GM19324 (cell line): ENCODE measurements around the gene SGTB.
"Not testable (repeated sequence)": the region's sequence is repeated elsewhere in the genome, so short reads cannot be mapped to it uniquely, and the experiment has no call there.

Source experiments
- ATAC-seq: cut with Tn5 transposase; IDR thresholded peaks from one replicate; pipeline ENCODE4 v1.9.1; 2021; ENCODE audit warnings: mild to moderate bottlenecking, moderate library complexity; ENCODE audit not compliant: unreplicated experiment, low FRiP score

Gene SGTB

DNA sequence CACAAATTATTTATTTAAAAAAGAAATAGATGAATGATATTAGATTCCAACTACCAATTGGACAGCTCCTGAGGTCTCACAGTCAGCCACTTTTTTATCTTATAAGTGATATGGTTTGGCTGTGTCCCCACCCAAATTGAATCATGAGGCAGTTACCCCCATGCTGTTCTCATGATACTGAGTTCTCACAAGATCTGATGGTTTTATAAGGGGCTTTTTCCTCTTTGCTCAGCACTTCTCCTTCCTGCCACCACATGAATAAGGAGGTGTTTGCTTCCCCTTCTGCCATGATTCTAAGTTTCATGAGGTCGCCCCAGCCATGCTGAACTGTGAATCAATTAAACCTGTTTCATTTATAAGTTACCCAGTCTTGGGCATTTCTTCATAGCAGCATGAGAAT is 13.0 kb upstream of the SGTB start:
- no peak for ATAC-seq

DNA sequence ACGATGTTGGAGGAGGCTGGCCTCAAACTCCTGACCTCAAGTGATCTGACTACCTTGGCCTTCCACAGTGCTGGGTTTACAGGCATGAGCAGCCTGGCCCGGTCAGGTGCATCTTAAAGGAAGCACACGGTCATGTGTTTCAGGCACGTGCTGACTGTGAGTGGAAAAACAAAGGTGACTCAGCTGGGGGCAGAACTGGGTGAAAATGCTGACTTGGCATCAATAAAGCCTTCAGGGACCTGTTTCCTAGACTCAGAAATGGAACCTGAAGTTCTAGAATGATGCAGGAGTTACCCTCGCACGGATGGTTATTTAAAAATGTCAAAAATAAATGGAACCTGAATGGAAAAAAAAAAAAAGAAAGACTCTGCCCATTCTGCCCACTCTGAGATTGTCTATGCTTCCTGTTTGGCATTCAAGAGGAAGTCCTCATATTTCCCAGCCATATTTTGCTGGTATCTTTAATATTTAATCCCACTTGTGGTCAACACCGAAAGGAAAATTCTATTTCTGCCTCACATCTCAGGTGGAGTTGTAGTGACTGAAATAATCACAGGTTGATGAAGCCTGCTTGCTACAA is 12.4 kb upstream of the SGTB start:
- ATAC-seq = not testable (repeated sequence)

DNA sequence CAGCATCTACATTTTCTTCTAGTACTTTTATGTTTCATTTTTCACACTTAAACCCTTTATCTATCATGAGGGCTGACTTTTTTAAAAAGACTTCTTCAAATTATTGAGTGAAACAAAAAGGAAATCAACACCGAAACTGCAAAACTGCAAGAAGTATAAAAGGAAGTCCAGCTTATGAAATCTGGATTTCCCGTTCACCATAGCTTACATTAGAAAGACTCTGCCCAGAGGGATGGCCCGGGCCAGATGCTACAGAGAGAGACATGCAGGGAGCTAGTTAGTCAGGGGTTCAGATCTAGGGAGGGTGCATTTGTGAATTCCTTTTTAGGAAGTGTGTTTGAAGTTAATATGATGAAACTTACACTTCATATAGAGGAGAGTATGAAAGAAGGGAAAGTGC is 10.1 kb upstream of the SGTB start:
- ATAC-seq = not testable (repeated sequence)

DNA sequence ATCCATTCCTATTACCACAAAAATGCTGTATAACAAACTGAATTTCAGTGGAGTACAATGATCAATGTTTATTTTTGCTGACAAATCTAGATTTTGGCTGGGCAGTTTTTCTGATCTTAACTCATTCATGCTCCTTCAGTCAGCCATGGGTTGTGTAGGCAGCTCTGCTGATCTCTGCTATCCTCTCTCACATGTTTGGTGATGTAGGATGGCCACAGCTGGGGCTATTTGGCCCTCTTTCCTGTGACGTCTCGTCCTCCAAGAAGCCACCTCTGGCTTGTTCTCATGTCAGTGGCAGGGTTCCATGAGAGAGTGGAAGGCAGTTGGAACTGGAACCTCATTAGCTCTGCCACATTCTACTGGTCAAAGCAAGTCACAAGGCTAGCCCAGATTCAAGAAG is 9.0 kb upstream of the SGTB start:
- ATAC-seq = no peak

DNA sequence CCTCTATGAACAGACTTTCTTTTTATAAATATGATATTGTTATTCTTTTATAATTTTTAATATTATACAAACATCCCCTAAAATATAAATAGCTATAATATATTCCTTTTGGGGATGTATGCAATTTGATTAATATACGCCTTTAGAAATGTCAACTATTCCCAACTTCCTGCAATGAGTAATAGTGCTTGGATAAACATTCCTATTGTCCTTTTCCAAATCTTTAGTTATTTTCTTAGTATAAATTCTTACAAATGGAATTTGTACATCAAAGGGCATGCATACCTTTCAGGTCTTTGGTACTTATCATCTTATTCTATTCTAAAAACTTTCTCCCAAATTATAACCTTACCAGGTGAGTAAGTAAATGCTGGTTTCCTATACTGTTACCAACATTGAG is 6.3 kb upstream of the SGTB start:
- ATAC-seq = no peak

DNA sequence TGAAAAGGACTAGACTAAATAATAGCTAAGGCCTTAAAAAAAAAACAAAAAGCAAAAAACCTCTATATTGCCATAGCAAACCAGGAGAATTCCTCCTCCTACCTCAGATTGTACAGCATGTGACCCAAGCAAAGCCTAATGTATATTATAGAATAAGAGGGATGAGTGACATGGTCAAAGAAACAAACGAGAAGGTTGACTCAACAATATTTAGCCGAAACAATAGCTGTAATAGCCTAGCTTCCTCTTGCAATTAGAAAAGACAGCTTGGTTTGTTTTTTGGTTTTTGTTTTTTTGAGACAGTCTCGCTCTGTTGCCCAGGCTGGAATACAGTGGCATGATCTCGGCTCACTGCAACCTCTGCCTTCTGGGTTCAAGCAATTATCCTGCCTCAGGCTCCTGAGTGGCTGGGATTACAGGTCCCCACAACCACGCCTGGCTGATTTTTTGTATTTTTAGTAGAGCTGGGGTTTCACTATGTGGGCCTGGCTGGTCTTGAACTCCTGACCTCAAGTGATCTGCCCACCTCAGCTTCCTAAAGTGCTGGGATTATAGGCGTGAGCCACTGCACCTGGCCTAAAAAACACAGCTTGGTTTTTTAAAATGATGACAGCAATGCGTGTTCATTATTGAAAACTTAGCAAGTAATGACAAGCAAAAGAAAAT is 5.7 kb upstream of the SGTB start:
- no peak for ATAC-seq

DNA sequence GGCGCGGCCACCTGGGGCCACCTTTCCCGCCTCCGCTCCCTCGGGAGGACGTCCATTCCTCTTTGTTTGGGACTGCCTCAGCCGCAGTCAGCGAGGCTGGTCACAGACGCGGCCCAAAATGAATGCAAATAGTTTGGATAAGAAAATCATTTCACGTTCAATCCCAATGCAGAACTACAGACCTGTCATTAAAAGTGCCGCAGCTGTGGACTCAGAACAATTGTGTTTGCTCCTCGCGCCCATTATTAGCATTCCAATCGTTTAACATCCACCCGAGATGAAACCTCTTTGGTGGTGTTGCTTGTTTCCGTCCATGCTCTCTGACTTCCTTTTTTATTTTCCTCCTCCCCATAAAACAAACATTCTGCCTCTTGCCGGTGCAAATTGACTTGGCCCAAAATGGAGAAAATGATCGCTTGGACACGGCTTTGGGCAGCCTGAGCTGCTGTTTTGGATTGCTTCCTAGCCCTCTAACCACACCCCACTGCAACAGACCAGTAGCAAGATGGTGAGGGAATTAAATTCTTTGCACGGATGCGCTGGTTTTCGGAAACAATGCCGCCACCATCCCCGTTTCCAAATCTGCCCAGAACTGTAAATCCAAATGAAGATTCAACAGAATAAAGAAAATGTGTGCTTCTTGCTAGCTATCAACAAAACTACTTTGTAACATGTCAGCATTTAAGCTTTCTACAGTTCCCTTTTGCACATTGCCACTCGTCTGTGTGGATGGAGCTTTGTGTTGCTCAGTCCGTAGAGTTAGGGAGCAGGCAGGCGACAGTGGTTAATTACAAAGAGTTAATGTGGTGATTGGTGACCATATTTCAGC is 880 bp upstream of the SGTB start:
- ATAC-seq = no peak

DNA sequence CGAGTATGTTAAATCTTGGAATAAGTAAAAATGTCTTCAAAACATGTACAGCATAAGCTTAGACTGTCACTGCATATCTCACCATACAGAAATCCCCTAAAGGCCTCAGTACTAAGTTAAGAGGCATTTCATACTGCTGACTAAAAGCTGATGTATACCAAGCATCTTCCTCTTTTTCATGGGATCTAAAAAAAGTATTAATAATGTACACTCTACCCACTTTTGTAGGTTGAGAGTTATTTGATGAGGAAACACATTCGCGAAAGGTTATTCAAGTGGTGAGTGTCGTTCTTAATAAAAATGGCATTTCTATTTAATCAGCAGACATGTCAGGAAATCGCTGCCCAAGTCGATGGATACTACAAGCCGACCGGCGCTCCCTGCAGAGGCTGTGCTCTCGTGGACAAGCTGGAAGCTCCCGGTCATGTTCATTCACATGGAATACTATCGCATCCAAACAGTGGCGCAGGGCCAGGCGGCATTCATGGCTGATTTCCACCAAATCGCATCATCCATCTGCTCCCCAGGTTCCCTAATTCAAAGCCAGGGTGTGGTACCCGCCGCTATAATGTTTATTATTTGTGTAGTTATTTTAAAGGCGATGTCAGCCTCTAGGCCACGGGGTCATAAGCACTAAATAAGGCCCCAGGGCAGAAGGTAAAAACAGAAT is 724 bp downstream of the SGTB start:
- ATAC-seq = peak; percentile 2

DNA sequence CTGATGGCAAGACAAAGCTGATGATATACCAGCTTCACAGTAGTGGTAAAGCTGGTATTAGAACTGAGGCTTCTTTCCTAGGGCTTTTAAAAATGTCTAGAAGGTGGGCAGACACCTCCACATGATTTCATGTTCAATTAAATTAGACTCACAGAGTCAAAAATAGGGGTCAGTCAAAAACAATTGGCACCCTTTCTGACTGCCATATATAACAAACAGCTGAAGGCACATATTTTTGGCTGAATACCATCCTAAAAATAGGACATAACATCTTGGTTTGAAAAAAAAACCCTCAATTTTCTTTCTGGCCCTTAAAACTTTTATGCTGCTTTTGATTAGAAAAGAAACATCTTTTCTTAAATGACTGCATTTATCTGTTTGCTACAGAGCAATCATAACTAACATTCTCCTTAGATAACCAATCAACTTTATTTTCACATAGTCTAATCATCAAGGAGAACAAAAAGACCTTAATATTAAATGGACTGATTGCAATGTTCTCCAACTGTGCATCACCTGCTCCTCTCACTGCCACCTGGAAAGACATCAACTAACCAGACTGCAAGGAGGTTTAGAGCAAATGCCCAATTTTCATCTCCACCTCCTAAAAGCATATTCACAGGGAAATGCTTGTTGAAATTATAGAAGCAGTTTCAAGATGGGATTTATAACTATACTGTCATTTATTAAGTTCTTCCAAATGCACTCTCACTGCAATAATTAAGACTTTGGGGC is 3.2 kb downstream of the SGTB start:
- no peak for ATAC-seq

DNA sequence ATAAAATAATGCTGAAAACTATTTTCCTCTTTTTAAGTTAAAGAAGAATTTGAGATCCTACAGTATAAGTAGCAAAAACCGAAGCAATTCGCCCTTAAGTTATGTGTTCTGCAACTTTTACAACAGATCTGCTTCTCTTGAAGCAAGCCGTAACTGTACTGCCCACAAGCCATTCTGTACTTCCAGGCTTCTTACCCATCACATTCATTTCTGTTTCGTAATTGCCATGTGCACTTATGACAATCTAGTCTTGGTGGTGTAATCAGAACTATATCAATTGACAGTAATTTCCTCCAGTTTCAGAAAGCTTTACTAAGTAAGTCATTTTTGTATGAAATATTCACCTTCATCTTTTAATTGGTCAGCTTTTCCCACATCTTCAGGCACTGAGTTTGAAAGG is 13.8 kb downstream of the SGTB start:
- no peak for ATAC-seq

DNA sequence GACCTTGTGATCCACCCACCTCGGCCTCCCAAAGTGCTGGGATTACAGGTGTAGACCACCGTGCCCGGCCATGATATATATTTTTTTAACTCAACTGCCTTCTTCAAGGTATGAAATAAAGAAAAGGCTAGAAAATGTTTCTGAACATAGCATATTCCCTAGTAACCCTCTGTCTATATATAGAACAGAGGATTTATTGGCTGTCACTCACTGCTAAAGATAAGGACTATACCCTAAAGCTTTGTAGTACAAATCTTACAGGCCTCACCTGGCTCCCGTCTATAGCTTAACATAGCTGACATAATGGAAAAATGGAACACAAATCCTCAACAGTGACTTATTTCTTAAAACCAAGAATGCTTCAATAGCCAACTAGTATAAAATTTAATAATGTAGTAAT is 14.2 kb downstream of the SGTB start:
- ATAC-seq = no peak

DNA sequence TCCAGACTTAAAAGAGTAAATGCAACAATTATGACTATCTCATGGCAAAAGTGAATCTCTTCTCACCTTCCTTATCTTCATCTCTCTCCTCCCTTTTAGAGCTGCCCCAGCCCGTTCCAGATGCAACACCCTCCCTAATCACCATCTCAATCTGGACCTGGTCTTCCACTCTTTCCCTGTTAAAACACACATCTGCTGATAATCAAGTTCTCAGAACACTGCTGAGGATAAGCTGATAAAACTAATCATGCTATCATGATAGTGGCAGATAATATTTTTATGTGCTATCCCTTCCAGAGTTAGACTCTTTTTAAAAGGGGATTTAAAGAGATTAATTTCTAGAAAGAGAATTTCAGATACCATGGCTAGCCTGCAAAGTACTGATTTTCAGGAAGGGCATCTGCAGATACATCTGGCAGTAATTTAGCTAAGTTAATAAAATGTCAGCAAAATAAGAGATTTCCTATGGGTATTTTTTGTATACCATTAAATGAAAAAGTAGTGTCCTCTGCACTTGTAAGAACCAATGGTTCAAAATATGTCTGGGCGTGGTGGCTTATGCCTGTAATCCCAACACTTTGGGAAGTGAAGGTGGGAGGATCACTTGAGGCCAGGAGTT is 17.2 kb downstream of the SGTB start:
- ATAC-seq = no peak

DNA sequence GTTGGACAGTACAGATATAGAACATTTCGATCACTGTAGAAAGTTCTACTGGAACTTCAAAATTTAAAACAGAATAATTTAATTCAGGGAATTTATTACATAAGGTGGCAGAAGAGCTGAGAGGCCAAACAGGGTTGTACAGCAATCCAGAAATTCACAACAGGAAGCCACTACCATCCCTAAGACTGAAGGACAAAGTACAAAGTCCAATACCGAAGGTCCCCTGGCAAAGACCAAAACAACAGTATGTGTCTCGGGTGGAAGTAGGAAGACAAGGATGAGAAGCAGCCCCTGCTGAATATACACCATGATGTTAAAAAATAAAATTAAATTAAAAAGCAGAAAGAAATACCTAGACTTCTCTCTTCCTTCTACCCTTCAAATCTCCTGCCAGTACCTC is 19.9 kb downstream of the SGTB start:
- no peak for ATAC-seq

DNA sequence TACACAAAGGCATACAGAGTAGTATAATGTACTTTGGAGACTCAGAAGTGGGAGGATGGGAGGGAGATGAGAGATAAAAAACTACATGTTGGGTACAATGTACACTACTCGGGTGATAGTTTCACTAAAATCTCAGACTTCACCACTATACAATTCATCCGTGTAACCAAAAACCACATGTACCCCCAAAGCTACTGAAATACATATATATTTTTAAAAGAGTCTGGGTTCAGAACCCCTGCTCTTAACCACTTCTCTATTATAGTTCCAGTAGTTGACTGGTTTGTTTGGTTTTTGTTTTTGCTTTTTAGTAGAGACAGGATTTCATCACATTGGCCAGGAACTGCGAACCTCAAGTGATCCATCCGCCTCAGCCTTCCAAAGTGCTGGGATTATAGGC is 22.6 kb downstream of the SGTB start:
- ATAC-seq = no peak

DNA sequence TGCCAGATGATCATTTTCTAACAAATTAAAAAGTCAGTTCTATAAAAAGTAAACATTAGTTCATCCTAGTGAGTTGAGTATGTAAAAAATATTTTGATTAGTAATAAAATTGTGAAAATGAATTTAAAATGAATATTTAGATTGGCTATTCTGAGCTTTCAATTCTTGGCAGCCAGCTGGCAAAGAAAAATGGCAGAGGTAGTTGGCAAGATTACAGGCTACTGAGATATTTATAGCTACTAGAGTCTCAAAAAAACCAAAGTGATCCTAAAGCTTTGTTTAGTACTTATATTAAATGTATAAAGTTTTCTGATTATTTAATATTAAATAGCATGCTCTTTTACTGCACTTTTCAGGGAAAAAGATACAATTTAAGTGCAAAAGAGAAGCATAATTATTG is 25.0 kb downstream of the SGTB start:
- no peak for ATAC-seq

DNA sequence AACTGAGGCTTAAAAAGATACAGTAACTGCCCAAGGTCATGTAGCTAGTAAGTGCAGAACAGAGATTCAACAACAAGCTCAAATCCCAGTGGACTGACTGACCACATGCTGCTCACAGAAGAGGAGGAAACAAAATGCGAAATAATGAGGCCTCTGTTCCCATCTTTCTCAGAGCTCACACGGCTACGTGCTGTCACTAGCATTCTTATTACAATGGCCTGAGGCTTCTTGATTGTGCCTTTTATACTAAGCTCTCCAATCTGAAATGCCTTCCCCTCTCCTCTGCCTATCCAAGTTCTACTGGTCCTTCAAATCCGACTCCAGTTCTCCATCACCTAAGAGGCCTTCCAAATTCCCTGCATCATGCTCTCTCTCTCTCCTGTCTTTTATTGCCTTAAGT is 26.0 kb downstream of the SGTB start:
- ATAC-seq = no peak

DNA sequence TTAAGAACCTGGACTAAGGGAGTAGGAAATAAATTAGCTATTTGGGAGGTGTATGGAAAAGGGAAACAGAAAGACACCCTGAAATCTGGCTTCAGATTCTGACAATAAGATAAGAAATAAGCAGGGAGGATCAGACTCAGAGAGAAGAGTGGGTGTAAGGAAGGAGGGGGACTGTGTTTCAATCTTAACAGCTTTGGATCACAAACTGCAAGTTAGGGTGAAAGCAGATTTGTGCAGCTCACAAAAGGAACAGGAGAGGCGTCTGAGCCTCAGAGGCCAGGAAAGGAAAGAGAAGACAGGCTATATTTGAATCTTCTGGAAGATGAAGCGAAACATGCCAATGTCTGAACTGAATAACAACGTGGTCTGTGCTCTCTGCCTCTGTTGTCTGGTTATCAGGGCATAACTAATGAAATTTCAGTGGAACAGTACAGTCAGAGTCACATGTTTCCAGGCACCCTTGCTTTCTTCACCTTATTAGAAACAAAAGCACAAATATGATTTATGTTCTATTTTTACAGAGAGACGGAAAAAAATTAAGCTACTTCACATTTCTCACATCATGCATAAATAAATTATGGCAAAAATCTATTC is 26.6 kb downstream of the SGTB start:
- ATAC-seq = no peak

DNA sequence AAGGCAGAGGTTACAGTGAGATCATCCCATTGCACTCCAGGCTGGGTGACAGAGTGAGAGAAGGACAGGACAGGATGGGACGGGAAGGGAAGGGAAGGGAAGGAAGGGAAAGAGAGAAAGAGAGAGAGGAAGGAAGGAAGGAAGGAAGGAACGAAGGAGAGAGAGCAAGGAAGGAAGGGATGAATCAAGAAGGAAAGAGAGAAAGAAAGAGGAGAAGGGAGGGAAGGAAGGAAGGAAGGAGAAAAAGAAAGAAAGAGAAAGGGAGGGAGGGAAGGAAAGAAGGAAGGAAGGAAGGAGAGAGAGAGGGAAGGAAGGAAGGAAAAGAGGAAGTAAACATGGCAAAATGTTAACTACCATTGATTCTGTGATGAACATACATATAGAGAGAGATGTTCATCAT is 28.8 kb downstream of the SGTB start:
- no peak for ATAC-seq

DNA sequence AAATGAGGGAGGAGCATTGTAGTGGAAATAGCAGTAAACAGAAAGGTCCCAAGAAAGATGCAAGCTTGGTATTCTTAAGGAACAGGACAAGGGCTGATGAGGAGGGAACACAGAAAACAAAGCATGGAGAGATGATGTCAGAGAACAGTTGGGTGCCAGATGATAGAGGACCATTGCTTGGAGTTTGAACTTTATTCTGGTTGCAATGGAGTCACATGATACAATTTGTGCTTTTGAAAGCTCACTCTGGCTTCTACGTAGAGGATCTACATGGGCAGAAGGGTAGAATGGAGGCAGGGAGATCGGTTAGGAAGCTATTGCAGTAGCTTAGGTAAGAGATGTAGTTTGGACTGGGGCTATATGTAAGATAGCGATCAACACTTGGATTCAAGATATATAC is 39.8 kb downstream of the SGTB start:
- ATAC-seq = no peak

DNA sequence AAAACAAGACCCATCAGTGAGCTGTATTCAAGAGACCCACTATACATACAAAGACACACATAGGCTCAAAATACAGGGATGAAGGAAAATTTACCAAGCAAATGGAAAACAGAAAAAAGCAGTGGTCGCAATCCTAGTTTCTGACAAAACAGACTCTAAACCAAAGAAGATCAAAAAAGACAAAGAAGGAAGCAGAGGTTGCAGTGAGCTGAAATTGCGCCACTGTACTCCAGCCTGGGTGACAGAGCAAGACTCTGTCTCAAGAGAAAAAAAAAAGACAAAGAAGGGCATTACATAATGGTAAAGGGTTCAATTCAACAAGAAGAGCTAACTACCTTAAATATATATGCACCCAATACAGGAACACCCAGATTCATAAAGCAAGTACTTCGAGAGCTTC is 45.9 kb downstream of the SGTB start:
- ATAC-seq = not testable (repeated sequence)
